HG03460 (cell line): ENCODE results near the gene TMEM52.

ENCODE experiments used
- ATAC-seq: cut with Tn5 transposase; IDR thresholded peaks from one replicate; pipeline ENCODE4 v1.9.1; 2021; ENCODE audit not compliant: unreplicated experiment

The TMEM52 gene

GRCh38 chr1:1926886-1927660 lies 8.0 kb upstream of the TMEM52 start:
- ATAC-seq, result no peak

GRCh38 chr1:1926346-1926811 lies 7.3 kb upstream of the TMEM52 start:
- ATAC-seq, result no peak

- no peak for ATAC-seq
Measured at GRCh38 chr1:1925437-1926345, 6.6 kb upstream of the TMEM52 start.

GRCh38 chr1:1924849-1925248 lies 5.8 kb upstream of the TMEM52 start:
- no peak for ATAC-seq

GRCh38 chr1:1924386-1924785 lies 5.3 kb upstream of the TMEM52 start:
- ATAC-seq, result no peak

- ATAC-seq, result no peak
Measured at GRCh38 chr1:1922956-1923833, 4.1 kb upstream of the TMEM52 start.

- ATAC-seq, result no peak
Measured at GRCh38 chr1:1922702-1922955, 3.5 kb upstream of the TMEM52 start.

GRCh38 chr1:1921901-1922701 lies 3.0 kb upstream of the TMEM52 start:
- ATAC-seq, result no peak

- ATAC-seq, result no peak
Measured at GRCh38 chr1:1921459-1921862, 2.4 kb upstream of the TMEM52 start.

GRCh38 chr1:1920608-1921458 lies 1.8 kb upstream of the TMEM52 start:
- no peak for ATAC-seq

GRCh38 chr1:1920057-1920607 lies 1.1 kb upstream of the TMEM52 start:
- ATAC-seq, result no peak

- peak; percentile 74 for ATAC-seq
Measured at GRCh38 chr1:1919304-1920056, 401 bp upstream of the TMEM52 start.

GRCh38 chr1:1917995-1918900 lies 831 bp downstream of the TMEM52 start:
- ATAC-seq, result no peak

- ATAC-seq, result no peak
Measured at GRCh38 chr1:1917304-1917976, 1.6 kb downstream of the TMEM52 start.

GRCh38 chr1:1916851-1917251 lies 2.2 kb downstream of the TMEM52 start:
- ATAC-seq, result no peak

- no peak for ATAC-seq
Measured at GRCh38 chr1:1915911-1916840, 2.9 kb downstream of the TMEM52 start.
